ENCODE results near the gene HINT3. TPM values are rescaled to one million over a fixed set of nuclear protein-coding genes. Genes with fewer than 3 reads are reported as not detected.

HINT3 gene
- total RNA-seq, 2 experiments from 2014 or later: 10.6 to 10.9 TPM

GRCh38 chr6:125987026-125987617 is 30.6 kb downstream of the HINT3 start:
- Mint-ChIP-seq H3K27me3 (ENCODE audit: low read depth) (no peaks in the 10 kb centered on the region), H3K36me3 (ENCODE audit: low read depth) (peaks cover 2% of the 10 kb centered on the region), H3K4me1 (ENCODE audit: low read depth) (peaks cover 17% of the 10 kb centered on the region), H3K27ac (no peak overlapping the region), H3K4me3 (no peak overlapping the region), H3K9me3 (no peaks in the 10 kb centered on the region)
- CTCF ChIA-PET: interaction anchor here (0.7 to 3.5 kb wide), 10 partner anchors 8 to 676 kb away, joined by 3 to 27 read pairs (median 9); partner anchors contain the start of genes HINT3 and NCOA7
- intact Hi-C loops (cut with micrococcal nuclease): loop anchor here (1.0 to 10.0 kb wide), 7 partner anchors 68 to 1356 kb away; partner anchors contain the start of genes ECHDC1, HDDC2, RNF146 and TPD52L1
- peak; percentile 22 for DNase-seq

GRCh38 chr6:125988280-125988679 is 31.7 kb downstream of the HINT3 start:
- no peak overlapping the region for H3K4me3 Mint-ChIP-seq
- no peak overlapping the region for H3K27ac Mint-ChIP-seq
- H3K36me3 Mint-ChIP-seq (ENCODE audit: low read depth): peaks cover 2% of the 10 kb centered on the region
- H3K4me1 Mint-ChIP-seq (ENCODE audit: low read depth): peaks cover 26% of the 10 kb centered on the region
- no peak for DNase-seq
- CTCF ChIA-PET: interaction anchor here (0.6 kb wide), 1 partner anchor 106 kb away, joined by 3 read pairs; no protein-coding TSS in a partner anchor
- no peaks in the 10 kb centered on the region for H3K9me3 Mint-ChIP-seq
- intact Hi-C loops (cut with micrococcal nuclease): loop anchor here (5.0 to 10.0 kb wide), 5 partner anchors 194 to 1277 kb away; partner anchors contain the start of genes HDDC2, RNF146 and TPD52L1
- H3K27me3 Mint-ChIP-seq (ENCODE audit: low read depth): no peaks in the 10 kb centered on the region

- CTCF ChIA-PET: interaction anchor here (1.3 kb wide), 1 partner anchor 10 kb away, joined by 4 read pairs; no protein-coding TSS in a partner anchor
- H3K4me3 Mint-ChIP-seq: no peak overlapping the region
- intact Hi-C loops (cut with micrococcal nuclease): loop anchor here (5.0 to 10.0 kb wide), 6 partner anchors 193 to 1275 kb away; partner anchors contain the start of genes HDDC2, RNF146 and TPD52L1
Observed at GRCh38 chr6:125989631-125990030, 33.1 kb downstream of the HINT3 start.

GRCh38 chr6:125991653-125992052 is 35.1 kb downstream of the HINT3 start:
- no peak for DNase-seq
- no peak overlapping the region for H3K27ac Mint-ChIP-seq
- intact Hi-C loops (cut with micrococcal nuclease): loop anchor here (10.0 kb wide), 1 partner anchor 433 kb away; no protein-coding TSS in a partner anchor
- CTCF ChIA-PET: interaction anchor here (0.6 to 1.5 kb wide), 5 partner anchors 11 to 200 kb away, joined by 3 read pairs; no protein-coding TSS in a partner anchor
- H3K4me1 Mint-ChIP-seq (ENCODE audit: low read depth): peaks cover 34% of the 10 kb centered on the region
- H3K9me3 Mint-ChIP-seq: no peaks in the 10 kb centered on the region
- H3K27me3 Mint-ChIP-seq (ENCODE audit: low read depth): no peaks in the 10 kb centered on the region
- H3K4me3 Mint-ChIP-seq: no peak overlapping the region
- H3K36me3 Mint-ChIP-seq (ENCODE audit: low read depth): peaks cover 5% of the 10 kb centered on the region

More at GRCh38 chr6:125989631-125990030, 33.1 kb downstream of the HINT3 start:
- Mint-ChIP-seq H3K27me3 (ENCODE audit: low read depth) (no peaks in the 10 kb centered on the region), H3K36me3 (ENCODE audit: low read depth) (peaks cover 2% of the 10 kb centered on the region), H3K9me3 (no peaks in the 10 kb centered on the region), H3K4me1 (ENCODE audit: low read depth) (peaks cover 30% of the 10 kb centered on the region), H3K27ac (no peak overlapping the region)
- no peak for DNase-seq

GRCh38 chr6:125994670-125995488 is 38.3 kb downstream of the HINT3 start:
- Mint-ChIP-seq H3K36me3 (ENCODE audit: low read depth) (peaks cover 18% of the 10 kb centered on the region), H3K9me3 (no peaks in the 10 kb centered on the region), H3K27ac (no peak overlapping the region), H3K4me1 (ENCODE audit: low read depth) (peaks cover 34% of the 10 kb centered on the region), H3K27me3 (ENCODE audit: low read depth) (no peaks in the 10 kb centered on the region), H3K4me3 (no peak overlapping the region)
- DNase-seq: no peak
- CTCF ChIA-PET: interaction anchor here (0.6 to 3.2 kb wide), 18 partner anchors 9 to 1140 kb away, joined by 3 to 27 read pairs (median 4); partner anchors contain the start of gene TRMT11
- intact Hi-C loops (cut with micrococcal nuclease): loop anchor here (2.0 to 10.0 kb wide), 3 partner anchors 430 to 1196 kb away; no protein-coding TSS in a partner anchor

GRCh38 chr6:125995972-125996580 is 39.5 kb downstream of the HINT3 start:
- Mint-ChIP-seq H3K4me1 (ENCODE audit: low read depth) (peaks cover 29% of the 10 kb centered on the region), H3K27ac (no peak overlapping the region), H3K4me3 (peak overlapping the region; percentile 48), H3K9me3 (no peaks in the 10 kb centered on the region), H3K27me3 (ENCODE audit: low read depth) (no peaks in the 10 kb centered on the region), H3K36me3 (ENCODE audit: low read depth) (peaks cover 26% of the 10 kb centered on the region)
- intact Hi-C loops (cut with micrococcal nuclease): loop anchor here (1.0 to 10.0 kb wide), 5 partner anchors 175 to 1195 kb away; no protein-coding TSS in a partner anchor
- peak; percentile 77 for DNase-seq
- CTCF ChIA-PET: interaction anchor here (0.7 to 3.2 kb wide), 17 partner anchors 10 to 685 kb away, joined by 3 to 27 read pairs (median 4); partner anchors contain the start of gene TRMT11

- Mint-ChIP-seq H3K4me1 (ENCODE audit: low read depth) (peaks cover 14% of the 10 kb centered on the region), H3K36me3 (ENCODE audit: low read depth) (peaks cover 40% of the 10 kb centered on the region), H3K9me3 (no peaks in the 10 kb centered on the region), H3K27me3 (ENCODE audit: low read depth) (no peaks in the 10 kb centered on the region), H3K27ac (no peak overlapping the region), H3K4me3 (no peak overlapping the region)
- no peak for DNase-seq
- CTCF ChIA-PET: interaction anchor here (0.6 to 1.5 kb wide), 3 partner anchors 11 to 424 kb away, joined by 3 read pairs; no protein-coding TSS in a partner anchor
- intact Hi-C loops (cut with micrococcal nuclease): no loop called here
Observed at GRCh38 chr6:126002755-126003679, 46.4 kb downstream of the HINT3 start.

- H3K9me3 Mint-ChIP-seq: no peaks in the 10 kb centered on the region
- intact Hi-C loops (cut with micrococcal nuclease): no loop called here
- H3K4me1 Mint-ChIP-seq (ENCODE audit: low read depth): peaks cover 6% of the 10 kb centered on the region
- H3K36me3 Mint-ChIP-seq (ENCODE audit: low read depth): peaks cover 37% of the 10 kb centered on the region
- no peak overlapping the region for H3K4me3 Mint-ChIP-seq
- no peak overlapping the region for H3K27ac Mint-ChIP-seq
- H3K27me3 Mint-ChIP-seq (ENCODE audit: low read depth): no peaks in the 10 kb centered on the region
- no peak for DNase-seq
- CTCF ChIA-PET: interaction anchor here (0.5 to 0.8 kb wide), 2 partner anchors 52 to 878 kb away, joined by 3 to 4 read pairs; no protein-coding TSS in a partner anchor
Observed at GRCh38 chr6:126007800-126008199, 51.2 kb downstream of the HINT3 start.

- no peaks in the 10 kb centered on the region for H3K27me3 Mint-ChIP-seq (ENCODE audit: low read depth)
- DNase-seq: no peak
- H3K4me1 Mint-ChIP-seq (ENCODE audit: low read depth): no peaks in the 10 kb centered on the region
- peaks cover 29% of the 10 kb centered on the region for H3K36me3 Mint-ChIP-seq (ENCODE audit: low read depth)
- CTCF ChIA-PET: interaction anchor here (0.9 kb wide), 1 partner anchor 14 kb away, joined by 3 read pairs; no protein-coding TSS in a partner anchor
- intact Hi-C loops (cut with micrococcal nuclease): no loop called here
- no peak overlapping the region for H3K4me3 Mint-ChIP-seq
- H3K27ac Mint-ChIP-seq: no peak overlapping the region
- no peaks in the 10 kb centered on the region for H3K9me3 Mint-ChIP-seq
Observed at GRCh38 chr6:126010040-126010439, 53.5 kb downstream of the HINT3 start.

- Mint-ChIP-seq H3K4me3 (no peak overlapping the region), H3K9me3 (no peaks in the 10 kb centered on the region), H3K27me3 (ENCODE audit: low read depth) (no peaks in the 10 kb centered on the region), H3K36me3 (ENCODE audit: low read depth) (peaks cover 40% of the 10 kb centered on the region), H3K27ac (no peak overlapping the region), H3K4me1 (ENCODE audit: low read depth) (no peaks in the 10 kb centered on the region)
- intact Hi-C loops (cut with micrococcal nuclease): no loop called here
- DNase-seq: no peak
- CTCF ChIA-PET: interaction anchor here (2.0 kb wide), 1 partner anchor 20 kb away, joined by 5 read pairs; no protein-coding TSS in a partner anchor
Observed at GRCh38 chr6:126015863-126016262, 59.3 kb downstream of the HINT3 start.

- H3K27me3 Mint-ChIP-seq (ENCODE audit: low read depth): no peaks in the 10 kb centered on the region
- no peak overlapping the region for H3K4me3 Mint-ChIP-seq
- DNase-seq: no peak
- CTCF ChIA-PET: interaction anchor here (2.0 kb wide), 1 partner anchor 21 kb away, joined by 5 read pairs; no protein-coding TSS in a partner anchor
- no peak overlapping the region for H3K27ac Mint-ChIP-seq
- no peaks in the 10 kb centered on the region for H3K4me1 Mint-ChIP-seq (ENCODE audit: low read depth)
- H3K9me3 Mint-ChIP-seq: no peaks in the 10 kb centered on the region
- intact Hi-C loops (cut with micrococcal nuclease): no loop called here
- peaks cover 43% of the 10 kb centered on the region for H3K36me3 Mint-ChIP-seq (ENCODE audit: low read depth)
Observed at GRCh38 chr6:126016591-126016990, 60.0 kb downstream of the HINT3 start.

Measured in activated naive CD4-positive, alpha-beta T cell treated with anti-CD3 and anti-CD28 coated beads for 36 hours (primary cell).